HuH-7.5 (cell line): Measurements from ENCODE around the gene ELL2.
"Not testable (repeated sequence)": the region's sequence is repeated elsewhere in the genome, so short reads cannot be mapped to it uniquely, and the experiment has no call there.

Source experiments
- DNase-seq: peaks from one replicate; pipeline ENCODE4 v3.0.0; 2011; ENCODE audit warnings: low spot score

Gene ELL2

DNA sequence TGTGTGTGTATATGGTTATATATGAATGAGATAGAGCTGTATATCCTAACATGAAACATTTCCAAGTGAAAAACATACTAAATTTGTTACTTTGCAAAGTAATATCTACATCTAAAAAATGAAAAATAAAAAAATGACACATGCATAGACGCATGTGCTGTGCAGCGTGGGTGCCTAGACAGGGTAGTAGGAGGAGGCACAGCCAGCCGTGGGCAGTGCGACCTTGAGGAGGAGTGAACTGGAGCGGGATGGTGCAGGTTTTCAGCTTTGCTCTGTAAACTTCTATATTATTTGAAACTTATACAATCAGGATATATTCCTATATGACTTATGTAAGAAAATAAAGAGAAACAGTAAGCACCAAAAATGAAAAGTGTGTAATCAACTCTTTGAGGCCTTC is 124.2 kb downstream of the ELL2 start:
- DNase-seq = no peak

DNA sequence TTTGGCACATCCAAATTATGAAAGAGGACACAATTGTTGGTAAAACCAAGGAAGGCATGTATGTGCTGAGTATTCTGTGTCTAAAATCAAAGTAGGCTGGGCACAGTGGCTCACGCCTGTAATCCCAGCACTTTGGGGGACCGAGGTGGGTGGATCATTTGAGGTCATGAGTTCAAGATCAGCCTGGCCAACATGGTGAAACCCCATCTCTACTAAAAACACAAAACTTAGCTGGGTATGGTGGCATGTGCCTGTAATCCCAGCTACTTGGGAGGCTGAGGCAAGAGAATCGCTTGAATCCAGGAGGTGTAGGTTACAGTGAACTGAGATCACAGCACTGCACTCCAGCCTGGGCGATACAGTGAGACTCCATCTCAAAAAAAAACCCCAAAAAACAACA is 124.7 kb downstream of the ELL2 start:
- not testable (repeated sequence) for DNase-seq

- DNase-seq = no peak
Observed at GRCh38 chr5:95836544-95836943, 125.1 kb downstream of the ELL2 start.

DNA sequence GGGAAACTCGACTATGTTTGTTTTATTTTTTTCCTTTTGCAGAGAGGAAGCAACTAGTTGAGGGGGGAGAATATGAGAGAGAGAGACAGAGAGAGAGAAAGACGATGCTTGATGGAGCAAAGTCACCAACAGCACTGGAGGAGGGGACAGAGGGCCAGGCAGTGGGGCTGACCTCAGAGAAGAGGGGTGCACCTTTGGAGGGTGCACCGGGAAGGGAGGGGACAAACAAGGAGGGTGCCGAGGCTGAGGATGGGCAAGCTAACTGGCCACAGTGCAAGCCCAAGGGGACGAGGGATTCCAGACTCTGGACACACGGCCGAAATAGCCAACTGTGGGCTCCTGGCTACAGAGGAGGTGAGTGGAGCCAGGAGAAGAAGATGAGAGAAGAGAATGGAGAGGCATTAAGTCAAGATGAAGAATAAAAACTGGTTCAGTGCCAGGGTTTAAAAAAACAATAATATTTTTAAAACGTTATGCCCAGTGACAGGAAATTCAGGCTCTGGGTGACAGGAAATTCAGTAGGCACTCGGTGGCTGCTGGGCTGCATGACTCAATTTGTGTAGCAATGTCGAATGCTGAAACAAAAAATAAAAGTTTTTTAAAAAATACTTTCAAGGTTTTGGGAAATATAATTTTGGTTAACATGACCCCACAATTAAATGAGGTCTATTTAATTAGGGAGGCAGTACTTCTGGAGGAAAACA is 125.8 kb downstream of the ELL2 start:
- no peak for DNase-seq
